Retinal pigment epithelial cell (primary cell): ENCODE measurements around the gene CLASP1.
A peak's percentile ranks its signal among the peaks of the same experiment; 100 is the strongest.

Experiments used
- DNase-seq: peaks from one replicate; pipeline ENCODE4 v3.0.0-alpha.2; 2010; ENCODE audit warnings: low read depth
- H3K4me3 ChIP-seq: 2 replicates; pipeline ENCODE4 v1.5.1; 2011; ENCODE audit warnings: mild to moderate bottlenecking, low read length, control low read depth, moderate library complexity
- TF ChIP-seq, protein P1 (sequence below): conservative IDR thresholded peaks from 2 replicates; pipeline ENCODE4 v1.5.1; 2011; ENCODE audit warnings: low read depth, low read length, control low read depth, inconsistent platforms

CLASP1 gene

DNA sequence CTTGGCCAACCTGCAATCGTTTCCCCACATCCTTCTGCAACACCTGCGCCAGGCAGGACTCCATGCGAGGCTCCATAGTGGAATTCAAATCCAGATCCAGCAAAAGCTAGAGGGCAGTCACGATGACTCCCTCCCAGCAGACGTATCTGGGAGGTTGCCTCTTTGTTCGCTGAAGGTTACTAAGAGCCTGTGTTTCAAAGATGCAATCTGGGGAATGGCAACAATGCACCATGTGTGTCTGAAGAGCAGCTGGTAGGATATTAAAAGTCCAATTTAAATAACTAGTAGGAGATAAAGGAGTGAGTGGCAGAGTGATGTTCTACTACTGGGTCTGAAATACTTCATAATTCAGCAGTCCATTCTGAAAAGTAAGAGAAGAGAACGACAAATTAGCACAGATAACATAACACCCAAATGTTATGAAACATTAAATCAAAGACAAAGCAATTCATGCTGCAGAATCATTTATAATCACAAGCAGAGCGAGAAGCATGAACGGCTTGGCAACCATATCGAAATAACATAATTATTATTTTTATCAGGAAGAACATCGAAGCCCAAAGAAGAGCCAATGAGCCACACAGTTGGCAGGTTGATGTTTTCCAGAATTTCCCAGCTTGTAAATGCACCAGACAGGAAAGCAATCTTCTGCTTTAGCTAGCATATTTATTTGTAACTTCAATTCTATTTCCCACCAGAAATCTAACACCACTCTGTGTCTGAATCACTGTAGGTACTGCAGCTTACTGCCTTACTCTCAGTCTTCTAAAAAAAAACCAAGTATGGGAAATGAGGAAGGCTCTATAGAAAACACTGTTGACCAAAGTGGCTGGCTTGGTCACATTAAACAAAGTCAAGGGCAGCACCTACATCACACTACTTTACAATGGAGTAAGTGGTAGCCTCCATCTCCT lies 43.2 kb downstream of the CLASP1 start:
- DNase-seq: no peak

DNA sequence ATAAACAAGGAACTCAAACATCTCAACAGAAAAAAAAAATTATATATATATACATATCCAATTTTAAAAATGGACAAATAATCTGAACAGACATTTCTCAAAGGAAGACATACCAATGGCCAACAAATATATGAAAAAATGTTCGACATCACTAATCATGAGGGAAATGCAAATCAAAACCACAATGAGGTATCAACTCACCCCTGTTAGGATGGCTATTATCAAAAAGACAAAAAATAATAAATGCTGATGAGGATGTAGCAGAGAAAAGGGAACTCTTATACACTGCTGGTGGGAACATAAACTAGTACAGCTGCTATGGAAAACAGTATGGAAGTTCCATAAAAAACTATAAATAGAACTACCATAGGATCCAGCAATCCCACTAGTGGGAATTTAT lies 46.1 kb downstream of the CLASP1 start:
- TF ChIP-seq, protein P1, sequence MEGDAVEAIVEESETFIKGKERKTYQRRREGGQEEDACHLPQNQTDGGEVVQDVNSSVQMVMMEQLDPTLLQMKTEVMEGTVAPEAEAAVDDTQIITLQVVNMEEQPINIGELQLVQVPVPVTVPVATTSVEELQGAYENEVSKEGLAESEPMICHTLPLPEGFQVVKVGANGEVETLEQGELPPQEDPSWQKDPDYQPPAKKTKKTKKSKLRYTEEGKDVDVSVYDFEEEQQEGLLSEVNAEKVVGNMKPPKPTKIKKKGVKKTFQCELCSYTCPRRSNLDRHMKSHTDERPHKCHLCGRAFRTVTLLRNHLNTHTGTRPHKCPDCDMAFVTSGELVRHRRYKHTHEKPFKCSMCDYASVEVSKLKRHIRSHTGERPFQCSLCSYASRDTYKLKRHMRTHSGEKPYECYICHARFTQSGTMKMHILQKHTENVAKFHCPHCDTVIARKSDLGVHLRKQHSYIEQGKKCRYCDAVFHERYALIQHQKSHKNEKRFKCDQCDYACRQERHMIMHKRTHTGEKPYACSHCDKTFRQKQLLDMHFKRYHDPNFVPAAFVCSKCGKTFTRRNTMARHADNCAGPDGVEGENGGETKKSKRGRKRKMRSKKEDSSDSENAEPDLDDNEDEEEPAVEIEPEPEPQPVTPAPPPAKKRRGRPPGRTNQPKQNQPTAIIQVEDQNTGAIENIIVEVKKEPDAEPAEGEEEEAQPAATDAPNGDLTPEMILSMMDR: no peak
- no peak for DNase-seq
- H3K4me3 ChIP-seq: no peak overlapping the region

More for the DNA sequence above, 43.2 kb downstream of the CLASP1 start:
- no peak overlapping the region for H3K4me3 ChIP-seq
- TF ChIP-seq, protein P1: no peak

DNA sequence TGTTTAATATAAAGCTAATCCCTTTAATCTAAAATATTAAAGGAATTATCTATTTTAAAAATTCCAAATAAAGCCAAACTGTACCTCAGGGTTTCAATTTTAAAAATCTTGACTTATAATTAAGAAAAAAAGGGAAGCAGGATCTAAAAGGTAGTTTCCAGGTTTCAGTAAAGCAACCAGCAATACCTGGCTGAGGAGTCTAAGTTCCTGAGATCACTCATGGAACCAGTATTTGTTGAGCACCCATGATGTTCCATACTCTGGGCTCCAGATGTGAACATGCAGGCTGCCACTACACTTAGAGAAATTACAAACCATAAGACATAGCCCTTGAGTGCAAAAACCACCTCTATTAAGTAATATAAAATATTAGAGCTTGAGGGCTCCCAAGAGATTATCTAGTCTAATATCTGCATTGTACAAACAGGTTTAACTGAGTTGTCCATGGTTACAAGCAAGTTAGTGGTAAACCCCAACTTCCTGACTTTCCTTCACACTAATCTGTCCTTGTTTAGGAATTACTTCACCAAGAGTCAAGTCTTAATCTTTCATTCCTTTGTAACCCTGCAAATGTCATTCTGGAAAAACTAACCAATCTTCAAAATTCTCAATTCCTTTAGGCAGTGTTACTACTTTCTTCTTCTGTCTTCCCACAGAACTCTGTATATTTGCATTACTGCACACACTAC lies 49.2 kb downstream of the CLASP1 start:
- TF ChIP-seq, protein P1: no peak
- no peak overlapping the region for H3K4me3 ChIP-seq
- DNase-seq: peak; percentile 19

DNA sequence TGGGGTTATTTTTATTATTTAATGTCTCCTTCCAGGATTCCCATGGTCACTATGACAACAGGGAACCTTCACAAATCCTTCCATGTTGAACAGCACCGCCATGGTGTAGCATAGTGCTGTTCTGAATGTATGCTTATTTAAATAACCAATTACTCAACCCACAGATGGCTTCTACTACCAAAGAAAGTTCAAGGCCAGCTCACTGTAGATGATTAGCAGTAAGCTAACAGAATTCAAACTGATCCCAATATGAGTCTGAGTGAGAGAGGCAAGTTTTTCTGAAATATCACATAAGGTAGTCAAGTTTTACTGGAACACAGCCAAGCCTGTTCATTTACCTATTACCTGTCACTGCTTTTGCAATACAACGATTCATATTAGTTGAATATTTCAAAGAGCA lies 51.2 kb downstream of the CLASP1 start:
- TF ChIP-seq, protein P1: no peak
- H3K4me3 ChIP-seq: no peak overlapping the region
- DNase-seq: no peak

DNA sequence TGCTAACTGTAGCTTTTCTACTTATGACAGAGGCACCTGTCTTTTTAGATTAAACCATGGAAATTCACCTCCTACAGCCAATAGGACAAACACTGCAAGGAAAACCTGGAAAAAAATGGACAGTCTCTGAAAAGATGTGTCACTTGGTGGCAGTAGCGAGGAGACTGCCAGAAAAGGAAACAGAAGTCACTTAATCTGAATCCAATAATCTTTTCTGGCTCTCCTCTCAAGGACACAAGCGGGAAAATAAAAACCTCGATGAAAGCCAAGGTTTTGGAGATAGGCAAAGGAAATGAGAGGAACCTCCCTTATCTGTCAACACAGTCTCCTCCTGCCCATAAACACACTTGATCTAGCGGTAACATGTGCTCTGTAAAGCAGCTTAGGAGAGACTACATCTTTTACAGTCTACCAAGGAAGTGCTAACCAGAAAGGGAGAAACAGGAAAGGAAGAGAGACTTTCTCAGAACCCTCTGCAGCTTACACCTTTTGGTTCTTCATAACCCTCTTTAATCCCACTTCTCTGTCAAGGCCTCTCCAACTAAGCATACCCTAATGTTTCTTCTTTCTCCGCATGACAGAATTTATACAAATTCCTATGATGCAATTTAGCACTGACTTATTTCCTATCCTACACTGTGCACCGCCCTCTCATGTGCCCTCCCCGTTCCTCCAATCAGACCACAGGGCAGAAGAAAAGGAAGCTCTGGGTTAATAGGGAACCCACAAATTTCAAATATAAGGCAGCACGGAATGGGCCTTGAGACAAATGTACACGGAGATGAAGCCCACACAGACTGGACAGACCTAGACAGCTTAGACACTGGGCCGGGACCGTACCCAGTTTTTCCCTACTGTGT lies 52.8 kb downstream of the CLASP1 start:
- DNase-seq: peak; percentile 11
- H3K4me3 ChIP-seq: peak overlapping the region; percentile 5
- TF ChIP-seq, protein P1: peak; percentile 64

DNA sequence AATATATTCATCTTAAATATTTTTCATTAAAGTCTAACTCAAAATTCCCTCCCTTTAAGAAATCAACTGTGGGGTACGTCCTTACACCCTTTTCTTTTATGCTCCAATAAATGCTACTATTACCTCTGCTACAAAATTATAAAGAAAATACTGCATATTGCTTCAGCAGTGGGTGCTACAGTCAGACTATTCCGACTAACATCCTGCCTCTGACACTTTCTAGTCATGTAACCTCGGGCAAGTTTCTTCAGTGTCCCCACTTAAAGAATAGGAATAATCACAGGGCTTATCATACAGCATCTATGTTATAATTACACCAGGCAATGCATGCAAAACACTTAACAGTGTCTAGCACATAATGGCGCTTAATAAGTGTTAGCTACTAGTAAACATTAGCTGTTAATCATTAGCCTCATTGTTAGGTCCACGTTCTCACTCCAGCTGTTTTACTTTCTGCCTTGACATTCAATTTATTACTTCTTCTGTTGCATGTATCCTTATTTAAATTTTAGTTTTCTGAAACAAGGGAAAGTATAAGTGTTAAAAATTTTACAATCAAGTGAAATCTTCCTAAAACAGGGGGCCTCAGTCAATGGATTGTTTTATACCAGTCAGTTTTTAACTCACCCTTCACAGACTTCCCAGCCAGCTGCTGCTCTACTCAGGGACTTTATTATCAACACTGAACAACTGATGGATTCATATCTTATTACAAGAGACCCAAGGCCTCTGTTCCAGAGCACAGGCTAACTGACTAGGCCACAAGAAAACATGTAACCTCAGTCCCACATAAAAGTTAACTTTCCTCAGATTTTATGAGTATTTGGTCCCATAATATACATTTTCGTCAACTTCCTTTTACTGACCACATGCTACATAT lies 54.0 kb downstream of the CLASP1 start:
- H3K4me3 ChIP-seq: no peak overlapping the region
- TF ChIP-seq, protein P1: no peak
- DNase-seq: no peak
